Neural progenitor cell (in vitro differentiated cells): Measurements from ENCODE around the gene FYN.

Experiments
- CTCF ChIP-seq: fragments of 200-600 bp; sonication (generic); IDR thresholded peaks from 2 replicates; pipeline ENCODE4 v1.5.1; 2017; ENCODE audit warnings: antibody characterized with exemption, mild to moderate bottlenecking
- EZH2 ChIP-seq: fragments of 200-600 bp; sonication (generic); IDR thresholded peaks from 2 replicates; pipeline ENCODE4 v1.6.1; 2017; ENCODE audit warnings: antibody characterized with exemption, mild to moderate bottlenecking, moderate library complexity
- EZH2phosphoT487 ChIP-seq: fragments of 200-600 bp; sonication (generic); IDR thresholded peaks from 2 replicates; pipeline ENCODE4 v1.6.1; 2017; ENCODE audit warnings: antibody characterized with exemption

DNA sequence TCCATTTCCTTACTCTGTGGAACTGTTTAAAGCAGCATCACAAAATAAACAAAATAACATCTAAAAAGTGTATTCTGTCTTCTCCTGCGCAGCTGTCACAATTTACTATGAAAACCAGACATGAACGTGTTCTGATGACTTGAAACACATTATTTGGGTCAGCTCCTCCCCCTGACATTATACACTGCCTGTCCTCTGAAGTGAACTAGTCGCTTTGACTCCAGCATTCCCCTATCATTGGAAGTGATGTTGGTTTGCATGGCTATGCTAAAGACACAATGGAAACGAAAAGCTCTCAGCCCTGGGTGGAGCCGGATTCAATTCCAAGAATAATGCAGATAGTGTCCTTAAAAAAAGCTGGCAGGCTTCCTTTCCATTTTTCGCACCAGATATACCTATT lies 125.9 kb downstream of the FYN start:
- no peak for TF ChIP-seq EZH2
- TF ChIP-seq CTCF, result no peak
- TF ChIP-seq EZH2phosphoT487, result no peak
